SK-N-SH treated with all-trans-retinoic acid at 6 μM for 48 hours (cell line): ENCODE measurements around the gene CDK6.

Experiments used
- CSDC2 ChIP-seq: fragments of 250-450 bp; sonication (Bioruptor Pico); IDR thresholded peaks from 2 replicates; pipeline ENCODE4 v1.5.0; 2020; ENCODE audit warnings: mild to moderate bottlenecking, moderate library complexity
- POU6F1 ChIP-seq: fragments of 250-450 bp; sonication (Bioruptor Pico); IDR thresholded peaks from 2 replicates; pipeline ENCODE4 v1.8.0; 2021; ENCODE audit warnings: low read depth, mild to moderate bottlenecking, moderate library complexity, borderline replicate concordance
- TF ChIP-seq, protein P1 (sequence below): fragments of 250-450 bp; sonication (Bioruptor Pico); IDR thresholded peaks from 2 replicates; pipeline ENCODE4 v1.8.0; 2020; ENCODE audit warnings: mild to moderate bottlenecking, moderate library complexity, borderline replicate concordance

GRCh38 chr7:92745241-92745640 is 91.1 kb downstream of the CDK6 start:
- TF ChIP-seq, protein P1, sequence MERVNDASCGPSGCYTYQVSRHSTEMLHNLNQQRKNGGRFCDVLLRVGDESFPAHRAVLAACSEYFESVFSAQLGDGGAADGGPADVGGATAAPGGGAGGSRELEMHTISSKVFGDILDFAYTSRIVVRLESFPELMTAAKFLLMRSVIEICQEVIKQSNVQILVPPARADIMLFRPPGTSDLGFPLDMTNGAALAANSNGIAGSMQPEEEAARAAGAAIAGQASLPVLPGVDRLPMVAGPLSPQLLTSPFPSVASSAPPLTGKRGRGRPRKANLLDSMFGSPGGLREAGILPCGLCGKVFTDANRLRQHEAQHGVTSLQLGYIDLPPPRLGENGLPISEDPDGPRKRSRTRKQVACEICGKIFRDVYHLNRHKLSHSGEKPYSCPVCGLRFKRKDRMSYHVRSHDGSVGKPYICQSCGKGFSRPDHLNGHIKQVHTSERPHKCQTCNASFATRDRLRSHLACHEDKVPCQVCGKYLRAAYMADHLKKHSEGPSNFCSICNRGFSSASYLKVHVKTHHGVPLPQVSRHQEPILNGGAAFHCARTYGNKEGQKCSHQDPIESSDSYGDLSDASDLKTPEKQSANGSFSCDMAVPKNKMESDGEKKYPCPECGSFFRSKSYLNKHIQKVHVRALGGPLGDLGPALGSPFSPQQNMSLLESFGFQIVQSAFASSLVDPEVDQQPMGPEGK (CRISPR knock-in tag): no peak
- TF ChIP-seq CSDC2 (CRISPR knock-in tag) (no peak), POU6F1 (no peak)
